Mesenchymal stem cell (in vitro differentiated cells and primary cell): ENCODE data around the gene ZNF687.
"Not testable (repeated sequence)": the region's sequence is repeated elsewhere in the genome, so short reads cannot be mapped to it uniquely, and the experiment has no call there.

Source experiments
- DNase-seq: peaks from one replicate; pipeline ENCODE4 v3.0.0-alpha.2; 2013
- H2AFZ ChIP-seq: one replicate; pipeline ENCODE4 v1.6.1; 2013; ENCODE audit warnings: low read depth, mild to moderate bottlenecking, control low read depth, inconsistent platforms, low read length, moderate library complexity
- H2AK5ac ChIP-seq: 2 replicates; pipeline ENCODE4 v1.6.1; 2013; ENCODE audit warnings: low read length, moderate library complexity, mild to moderate bottlenecking, inconsistent platforms; ENCODE audit not compliant: severe bottlenecking
- H2BK120ac ChIP-seq: one replicate; pipeline ENCODE4 v1.6.1; 2013; ENCODE audit warnings: low read depth, mild to moderate bottlenecking, inconsistent platforms, low read length, moderate library complexity
- H2BK12ac ChIP-seq, 2 experiments: one replicate each; pipeline ENCODE4 v1.6.1; 2013; ENCODE audit warnings: inconsistent platforms in 2 of 2, low read length in 2 of 2, mild to moderate bottlenecking in 2 of 2, moderate library complexity in 2 of 2, control low read depth in 1 of 2
- H2BK15ac ChIP-seq: one replicate; pipeline ENCODE4 v1.6.1; 2013; ENCODE audit warnings: mild to moderate bottlenecking, low read depth, inconsistent platforms; ENCODE audit not compliant: poor library complexity, severe bottlenecking
- H2BK5ac ChIP-seq: 2 replicates; pipeline ENCODE4 v1.6.1; 2013; ENCODE audit warnings: low read depth, mild to moderate bottlenecking, low read length, control low read depth, inconsistent platforms; ENCODE audit not compliant: poor library complexity, severe bottlenecking
- H3K14ac ChIP-seq, 2 experiments: one replicate each; pipeline ENCODE4 v1.6.1; 2013; ENCODE audit warnings: inconsistent platforms in 2 of 2, low read length in 2 of 2, control low read depth in 1 of 2, mild to moderate bottlenecking in 1 of 2, moderate library complexity in 1 of 2
- H3K18ac ChIP-seq, 2 experiments: one replicate each; pipeline ENCODE4 v1.6.1; 2013; ENCODE audit warnings: inconsistent platforms in 2 of 2, low read length in 2 of 2, control low read depth in 1 of 2, low read depth in 1 of 2, mild to moderate bottlenecking in 1 of 2
- H3K23ac ChIP-seq, 2 experiments: one replicate each; pipeline ENCODE4 v1.6.1; 2013; ENCODE audit warnings: inconsistent platforms in 2 of 2, low read length in 2 of 2, mild to moderate bottlenecking in 2 of 2, moderate library complexity in 2 of 2, control low read depth in 1 of 2
- H3K27ac ChIP-seq: 2 replicates; pipeline ENCODE4 v1.5.1; 2013; ENCODE audit warnings: mild to moderate bottlenecking, moderate library complexity, low read length, control low read depth, inconsistent platforms; ENCODE audit not compliant: poor library complexity, severe bottlenecking
- H3K27me3 ChIP-seq, 2 experiments: 2 replicates each; pipeline versions ENCODE4 v1.6.1 to v1.7.0; 2013; ENCODE audit warnings: low read length in 2 of 2, mild to moderate bottlenecking in 2 of 2, moderate library complexity in 2 of 2, control low read depth in 1 of 2, inconsistent platforms in 1 of 2; ENCODE audit not compliant: control insufficient read depth in 1 of 2, insufficient read depth in 1 of 2
- H3K36me3 ChIP-seq, 2 experiments: 2 replicates each; pipeline versions ENCODE4 v1.6.1 to v1.7.0; 2013; ENCODE audit warnings: low read length in 2 of 2, control low read depth in 1 of 2, inconsistent platforms in 1 of 2, low read depth in 1 of 2, mild to moderate bottlenecking in 1 of 2; ENCODE audit not compliant: insufficient read depth in 2 of 2, control insufficient read depth in 1 of 2
- H3K4ac ChIP-seq, 2 experiments: one replicate each; pipeline ENCODE4 v1.6.1; 2013; ENCODE audit warnings: inconsistent platforms in 2 of 2, low read length in 2 of 2, mild to moderate bottlenecking in 2 of 2, moderate library complexity in 2 of 2, control low read depth in 1 of 2, low read depth in 1 of 2
- H3K4me1 ChIP-seq: 2 replicates; pipeline ENCODE4 v1.6.1; 2013; ENCODE audit warnings: low read depth, low read length, control low read depth; ENCODE audit not compliant: control insufficient read depth, insufficient read depth
- H3K4me2 ChIP-seq: 2 replicates; pipeline ENCODE4 v1.6.1; 2013; ENCODE audit warnings: low read length, mild to moderate bottlenecking, inconsistent platforms; ENCODE audit not compliant: poor library complexity, severe bottlenecking
- H3K4me3 ChIP-seq, 2 experiments: 2 replicates each; pipeline versions ENCODE4 v1.5.1 to v1.7.0; 2013; ENCODE audit warnings: low read length in 2 of 2, mild to moderate bottlenecking in 2 of 2, control low read depth in 1 of 2, low read depth in 1 of 2; ENCODE audit not compliant: insufficient read depth in 1 of 2
- H3K79me1 ChIP-seq: replicated peaks from 2 replicates; pipeline ENCODE4 v1.6.1; 2013; ENCODE audit warnings: mild to moderate bottlenecking, control low read depth, low read length, inconsistent platforms; ENCODE audit not compliant: poor library complexity, severe bottlenecking
- H3K9ac ChIP-seq: 2 replicates; pipeline ENCODE4 v1.7.0; 2013; ENCODE audit warnings: mild to moderate bottlenecking, low read length, moderate library complexity
- H3K9me3 ChIP-seq: 2 replicates; pipeline ENCODE4 v1.7.0; 2013; ENCODE audit warnings: mild to moderate bottlenecking, low read length; ENCODE audit not compliant: control insufficient read depth
- H4K8ac ChIP-seq: one replicate; pipeline ENCODE4 v1.6.1; 2013; ENCODE audit warnings: inconsistent platforms, mild to moderate bottlenecking, low read length, moderate library complexity
- H4K91ac ChIP-seq: one replicate; pipeline ENCODE4 v1.6.1; 2013; ENCODE audit warnings: mild to moderate bottlenecking, low read length, inconsistent platforms
- WGBS: methylation state at CpG from one replicate; pipeline ENCODE4 v1.1.7; 2013; ENCODE audit warnings: mixed read lengths; 5-methylcytosine and 5-hydroxymethylcytosine counted together

ZNF687 gene

DNA sequence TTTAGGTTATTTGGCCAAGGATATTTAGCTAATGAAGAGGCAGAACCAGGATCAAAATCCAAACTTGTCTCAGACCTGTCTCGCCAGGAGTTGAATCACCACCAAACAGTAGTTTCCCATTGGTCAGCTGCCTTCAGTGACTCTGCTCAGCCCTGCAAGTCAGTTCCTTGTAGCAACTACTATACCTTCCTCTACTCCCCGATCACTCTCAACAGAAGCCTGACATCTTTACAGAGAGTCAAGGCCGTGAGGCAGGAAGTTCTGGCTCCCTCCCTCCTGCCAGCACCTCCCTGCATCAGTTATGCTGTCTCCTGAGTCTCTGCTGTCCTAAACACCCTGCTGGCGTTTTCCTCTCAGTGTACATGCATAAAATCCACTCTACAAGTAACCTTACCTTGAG is 14.3 kb upstream of the ZNF687 start:
- Histone ChIP-seq H3K23ac (no peak overlapping the region), H3K27ac (no peak overlapping the region), H2AFZ (no peak overlapping the region), H2BK12ac (no peak overlapping the region), H3K36me3 (peaks cover 61% of the 10 kb centered on the region in 2 experiments), H3K4me2 (no peak overlapping the region), H3K14ac (no peak overlapping the region), H2BK15ac (no peak overlapping the region), H3K9ac (peak overlapping the region; percentile 19), H4K8ac (no peak overlapping the region), H4K91ac (no peak overlapping the region), H3K4ac (no peak overlapping the region), H3K18ac (no peak overlapping the region), H3K27me3 (no peaks in the 10 kb centered on the region), H3K4me3 (no peak overlapping the region), H2AK5ac (no peak overlapping the region), H3K4me1 (no peaks in the 10 kb centered on the region), H3K9me3 (no peaks in the 10 kb centered on the region), H3K79me1 (peaks cover 15% of the 10 kb centered on the region), H2BK5ac (no peak overlapping the region), H2BK120ac (no peak overlapping the region)
- WGBS, result 83% methylated on average over 3 of the region's 4 CpGs
- no peak for DNase-seq

DNA sequence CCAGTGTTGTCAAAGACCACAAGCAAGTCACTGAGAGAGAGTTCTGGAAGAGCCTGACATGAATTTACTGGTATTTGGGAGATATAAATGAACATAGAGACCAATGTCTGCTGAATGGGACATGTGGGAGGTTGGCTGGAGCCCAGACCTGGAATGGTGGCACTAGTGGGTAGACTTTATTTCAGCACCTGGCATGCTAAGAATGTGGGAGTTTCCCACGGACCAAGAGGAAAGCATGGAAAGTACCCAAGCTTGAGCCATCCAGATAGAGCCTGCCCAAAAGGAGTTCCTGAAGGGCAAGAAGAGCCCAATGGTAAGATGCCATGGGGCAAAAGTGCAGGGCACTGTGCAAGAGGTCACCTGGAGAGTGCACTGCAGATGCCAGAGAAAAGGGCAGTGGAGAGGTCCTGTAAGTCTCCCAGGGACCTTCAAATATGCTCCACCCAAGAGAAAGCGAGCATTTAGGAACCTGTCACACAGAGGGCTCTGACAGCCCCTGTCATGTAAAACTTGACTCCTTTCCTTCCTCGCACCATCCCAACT is 8.1 kb upstream of the ZNF687 start:
- no peak overlapping the region for H2BK120ac ChIP-seq
- H2AK5ac ChIP-seq, result no peak overlapping the region
- H2BK5ac ChIP-seq, result no peak overlapping the region
- H3K9ac ChIP-seq, result no peak overlapping the region
- no peak overlapping the region for H2AFZ ChIP-seq
- H3K27me3 ChIP-seq, result no peaks in the 10 kb centered on the region
- H3K79me1 ChIP-seq, result no peaks in the 10 kb centered on the region
- H3K14ac ChIP-seq, result peak overlapping the region in 1 of 2 experiments; percentile 11
- no peaks in the 10 kb centered on the region for H3K9me3 ChIP-seq
- H3K23ac ChIP-seq, result no peak overlapping the region
- H4K91ac ChIP-seq, result no peak overlapping the region
- H3K4me2 ChIP-seq, result no peak overlapping the region
- H3K18ac ChIP-seq, result no peak overlapping the region
- H3K4me1 ChIP-seq, result peaks cover 4% of the 10 kb centered on the region
- no peak overlapping the region for H3K4ac ChIP-seq
- H2BK12ac ChIP-seq, result no peak overlapping the region
- no peak for DNase-seq
- H4K8ac ChIP-seq, result no peak overlapping the region
- WGBS, result 93% methylated on average over 2 of the region's 3 CpGs
- no peak overlapping the region for H3K27ac ChIP-seq
- no peak overlapping the region for H3K4me3 ChIP-seq
- peaks cover 16 to 17% of the 10 kb centered on the region in 2 experiments for H3K36me3 ChIP-seq
- no peak overlapping the region for H2BK15ac ChIP-seq

DNA sequence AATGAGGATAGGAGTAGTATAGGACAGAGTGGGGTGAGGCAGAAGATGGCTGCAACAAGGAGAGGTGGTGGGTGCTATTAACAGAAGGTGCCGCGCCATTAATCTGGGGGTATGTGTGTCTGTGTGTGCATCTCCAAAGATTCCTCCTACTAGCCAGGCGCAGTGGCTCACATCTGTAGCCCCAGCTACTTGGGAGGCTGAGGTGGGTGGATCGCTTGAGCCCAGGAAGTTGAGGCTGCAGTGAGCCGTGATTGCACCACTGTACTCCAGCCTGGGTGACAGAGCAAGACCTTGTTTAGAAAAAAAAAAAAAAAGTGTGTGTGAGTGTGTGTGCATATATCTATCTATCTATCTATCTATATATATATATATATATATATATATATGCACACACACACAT is 6.8 kb upstream of the ZNF687 start:
- not testable (repeated sequence) for H3K4ac ChIP-seq, H3K14ac ChIP-seq, H3K4me2 ChIP-seq, H3K4me1 ChIP-seq, H3K27ac ChIP-seq, H3K23ac ChIP-seq, H3K9me3 ChIP-seq, DNase-seq, H2AK5ac ChIP-seq, H2BK15ac ChIP-seq, H2BK5ac ChIP-seq, H3K9ac ChIP-seq, H3K4me3 ChIP-seq, H3K18ac ChIP-seq, H2AFZ ChIP-seq, H4K8ac ChIP-seq, H4K91ac ChIP-seq, H3K79me1 ChIP-seq, H3K27me3 ChIP-seq, H2BK120ac ChIP-seq, H2BK12ac ChIP-seq
- peaks cover 12 to 14% of the 10 kb centered on the region in 2 experiments for H3K36me3 ChIP-seq
- 97% methylated on average over 4 of the region's 5 CpGs for WGBS

DNA sequence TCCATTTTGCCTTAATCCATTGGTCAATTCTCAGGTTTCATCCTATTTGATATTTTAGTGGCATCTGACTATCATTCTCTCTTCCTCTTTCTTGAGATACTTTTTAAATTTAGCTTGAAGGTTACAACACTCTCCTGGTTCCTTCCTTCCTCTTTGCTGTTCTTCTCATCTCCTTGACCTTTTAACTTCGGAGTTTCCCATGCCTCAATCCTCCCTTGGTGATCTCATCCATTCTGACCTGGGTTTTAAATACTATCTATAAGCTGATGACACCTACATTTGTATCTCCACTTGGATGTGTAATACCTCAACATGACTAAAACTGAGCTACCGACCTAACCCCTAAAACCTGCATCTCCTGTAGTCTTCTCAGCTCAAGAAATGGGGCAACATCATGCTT is 4.8 kb upstream of the ZNF687 start:
- Histone ChIP-seq H3K14ac (no peak overlapping the region), H2BK120ac (no peak overlapping the region), H2AK5ac (no peak overlapping the region), H2BK12ac (no peak overlapping the region), H2BK5ac (no peak overlapping the region), H2BK15ac (no peak overlapping the region), H3K18ac (no peak overlapping the region), H4K8ac (no peak overlapping the region), H3K36me3 (peaks cover 5 to 11% of the 10 kb centered on the region in 2 experiments), H4K91ac (no peak overlapping the region), H2AFZ (no peak overlapping the region), H3K27ac (no peak overlapping the region), H3K4ac (no peak overlapping the region), H3K4me3 (no peak overlapping the region), H3K23ac (no peak overlapping the region), H3K79me1 (no peaks in the 10 kb centered on the region), H3K9ac (no peak overlapping the region), H3K4me2 (no peak overlapping the region), H3K4me1 (peaks cover 7% of the 10 kb centered on the region), H3K9me3 (no peaks in the 10 kb centered on the region), H3K27me3 (no peaks in the 10 kb centered on the region)
- DNase-seq, result peak; percentile 26
- WGBS, result 76% methylated on average over 2 of the region's 2 CpGs
